Erythroblast (primary cell): ENCODE measurements around the gene NGB.

Source experiments
- DNase-seq, 2 experiments: peaks; one replicate each; lab custom pipeline; 2025; lab: John Stamatoyannopoulos, UW
- GATA1 ChIP-seq: IDR thresholded peaks from 2 replicates; pipeline ENCODE4 v1.6.1; 2011; ENCODE audit warnings: low read depth, mild to moderate bottlenecking, control low read depth, low read length, moderate library complexity
- POLR2A ChIP-seq: IDR thresholded peaks from 2 replicates; pipeline ENCODE4 v1.6.1; 2011; ENCODE audit warnings: mild to moderate bottlenecking, low read length

The NGB gene

GRCh38 chr14:77265187-77265515, 5.9 kb downstream of the NGB start:
- DNase-seq: no peak
- TF ChIP-seq GATA1: no peak
- no peak for TF ChIP-seq POLR2A

- TF ChIP-seq POLR2A: no peak
- TF ChIP-seq GATA1: no peak
Measured at GRCh38 chr14:77264466-77265186, 6.4 kb downstream of the NGB start.

GRCh38 chr14:77260631-77261030, 10.4 kb downstream of the NGB start:
- TF ChIP-seq POLR2A: no peak
- no peak for TF ChIP-seq GATA1
- no peak for DNase-seq

More at GRCh38 chr14:77264466-77265186, 6.4 kb downstream of the NGB start:
- DNase-seq: no peak

GRCh38 chr14:77260199-77260598, 10.8 kb downstream of the NGB start:
- DNase-seq: no peak
- TF ChIP-seq POLR2A (no peak), GATA1 (no peak)

- DNase-seq: no peak
- TF ChIP-seq GATA1: no peak
Measured at GRCh38 chr14:77259025-77259715, 11.8 kb downstream of the NGB start.

GRCh38 chr14:77258566-77258965, 12.4 kb downstream of the NGB start:
- DNase-seq: no peak

GRCh38 chr14:77257700-77258099, 13.3 kb downstream of the NGB start:
- TF ChIP-seq GATA1 (no peak), POLR2A (no peak)
- no peak for DNase-seq

More at GRCh38 chr14:77258566-77258965, 12.4 kb downstream of the NGB start:
- TF ChIP-seq POLR2A (no peak), GATA1 (no peak)

GRCh38 chr14:77256694-77257093, 14.3 kb downstream of the NGB start:
- no peak for DNase-seq
- TF ChIP-seq POLR2A (no peak), GATA1 (no peak)

- no peak for DNase-seq
- TF ChIP-seq POLR2A (no peak), GATA1 (no peak)
Measured at GRCh38 chr14:77253333-77254190, 17.4 kb downstream of the NGB start.

GRCh38 chr14:77251870-77252269, 19.1 kb downstream of the NGB start:
- DNase-seq: no peak
- TF ChIP-seq GATA1 (no peak), POLR2A (no peak)

- TF ChIP-seq GATA1 (no peak), POLR2A (no peak)
- no peak for DNase-seq
Measured at GRCh38 chr14:77250927-77251326, 20.1 kb downstream of the NGB start.

- TF ChIP-seq GATA1: no peak
- no peak for TF ChIP-seq POLR2A
- no peak for DNase-seq
Measured at GRCh38 chr14:77249286-77249685, 21.7 kb downstream of the NGB start.

- no peak for DNase-seq
- TF ChIP-seq POLR2A: no peak
- no peak for TF ChIP-seq GATA1
Measured at GRCh38 chr14:77248666-77249065, 22.3 kb downstream of the NGB start.

- TF ChIP-seq POLR2A (no peak), GATA1 (no peak)
- DNase-seq: no peak
Measured at GRCh38 chr14:77246784-77247183, 24.2 kb downstream of the NGB start.

GRCh38 chr14:77245820-77246219, 25.2 kb downstream of the NGB start:
- no peak for TF ChIP-seq GATA1
- no peak for TF ChIP-seq POLR2A
- no peak for DNase-seq
